ENCODE data around the gene HEG1. TPM values are rescaled to one million over a fixed set of nuclear protein-coding genes. Genes with fewer than 3 reads are reported as not detected.

Gene HEG1
- total and polyA plus RNA-seq, 2 of the 13 experiments (the other 11 are each of a cell fraction or from before 2014, with no cell fraction given): 10.7 to 18.2 TPM

DNA sequence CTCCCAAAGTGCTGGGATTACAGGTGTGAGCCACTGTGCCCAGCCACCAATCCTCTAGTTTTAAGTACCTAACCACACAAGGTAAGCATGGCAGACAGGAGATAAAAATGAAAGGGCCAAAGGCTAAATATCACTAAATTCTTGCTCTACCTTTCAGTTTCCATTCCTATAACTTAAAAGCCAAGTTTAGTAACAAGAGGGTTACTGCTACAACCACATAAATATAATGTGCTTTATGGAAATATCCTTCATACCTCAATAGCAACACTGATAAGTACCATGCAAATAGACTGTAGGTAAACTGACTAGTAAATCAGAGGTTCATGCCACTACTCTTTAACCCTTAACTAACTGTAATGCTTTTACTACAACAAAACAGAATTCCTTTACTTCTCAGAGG, 82.5 kb downstream of the HEG1 start:
- Histone ChIP-seq H3K4me1 (ENCODE audit: insufficient read depth, low read length) (peaks cover 12% of the 10 kb centered on the region; the same call in 1 of the 2 replicates), H3K9ac (ENCODE audit: insufficient read depth, low read depth, low read length) (no peak overlapping the region), H3K9me3 (ENCODE audit: low read length) (no peaks in the 10 kb centered on the region), H4K20me1 (ENCODE audit: insufficient read depth, low read length) (no peaks in the 10 kb centered on the region), H3K27me3 (ENCODE audit: control insufficient read depth in 1 of 2, insufficient read depth in 2 of 2, low read length in 2 of 2) (no peaks in the 10 kb centered on the region), H3K4me3 (replicated peaks in 1 of 3; ENCODE audit: insufficient read depth in 1 of 3, low read depth in 2 of 3, low read length in 3 of 3) (no peak overlapping the region), H3K4me2 (ENCODE audit: low read depth, low read length) (no peak overlapping the region), H3K36me3 (replicated peaks in 1 of 2; ENCODE audit: control insufficient read depth in 1 of 2, insufficient read depth in 2 of 2, low read length in 2 of 2) (peaks cover 18 to 62% of the 10 kb centered on the region in 2 experiments; a peak in 4 of 5 replicates), H3K79me2 (ENCODE audit: insufficient read depth, low read length) (no peaks in the 10 kb centered on the region), H3K27ac (ENCODE audit: extremely low read length, insufficient read depth, low read length) (no peak overlapping the region), H2AFZ (ENCODE audit: low read length) (no peak overlapping the region)
- no TSS peak for BruUV-seq (replicated peaks)
- in situ Hi-C loops (cut with HindIII; ENCODE audit: extremely low pct_ligation_motif_present, low pct_unique_long_range_greater_than_20kb) (no loop called here), intact Hi-C loops (cut with micrococcal nuclease; ENCODE audit: unreplicated experiment) (no loop called here)
- ChIA-PET CTCF (ENCODE audit: low intra/inter-chr PET ratio, low total read pairs) (no interaction called here), POLR2A (no interaction called here)
- ATAC-seq: no peak
- TF ChIP-seq ZBTB26 (CRISPR knock-in tag; IDR thresholded peaks at IDR 0.05; ENCODE audit: borderline replicate concordance) (no peak), ZNF224 (CRISPR knock-in tag; IDR thresholded peaks at IDR 0.05) (no peak), DZIP1 (CRISPR knock-in tag; IDR thresholded peaks at IDR 0.05) (no peak), ZSCAN22 (CRISPR knock-in tag; IDR thresholded peaks at IDR 0.05) (no peak), ISL2 (CRISPR knock-in tag; IDR thresholded peaks at IDR 0.05) (no peak), KDM4B (CRISPR knock-in tag; IDR thresholded peaks at IDR 0.05) (no peak), ZNF605 (CRISPR knock-in tag; IDR thresholded peaks at IDR 0.05) (no peak), MEIS1 (CRISPR knock-in tag; IDR thresholded peaks at IDR 0.05; ENCODE audit: borderline replicate concordance) (no peak), KDM5A (IDR thresholded peaks at IDR 0.05; ENCODE audit: borderline replicate concordance, low read length) (no peak), ONECUT2 (CRISPR knock-in tag; IDR thresholded peaks at IDR 0.05) (no peak)
- TF ChIP-seq, protein P1, sequence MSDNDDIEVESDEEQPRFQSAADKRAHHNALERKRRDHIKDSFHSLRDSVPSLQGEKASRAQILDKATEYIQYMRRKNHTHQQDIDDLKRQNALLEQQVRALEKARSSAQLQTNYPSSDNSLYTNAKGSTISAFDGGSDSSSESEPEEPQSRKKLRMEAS (IDR thresholded peaks at IDR 0.05): no peak
- TF ChIP-seq, protein P2, sequence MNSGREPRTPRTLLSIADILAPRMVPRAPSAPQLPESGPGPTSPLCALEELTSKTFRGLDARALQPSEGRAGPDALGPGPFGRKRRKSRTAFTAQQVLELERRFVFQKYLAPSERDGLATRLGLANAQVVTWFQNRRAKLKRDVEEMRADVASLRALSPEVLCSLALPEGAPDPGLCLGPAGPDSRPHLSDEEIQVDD (CRISPR knock-in tag; IDR thresholded peaks at IDR 0.05; ENCODE audit: borderline replicate concordance): no peak
- TF ChIP-seq, protein P3, sequence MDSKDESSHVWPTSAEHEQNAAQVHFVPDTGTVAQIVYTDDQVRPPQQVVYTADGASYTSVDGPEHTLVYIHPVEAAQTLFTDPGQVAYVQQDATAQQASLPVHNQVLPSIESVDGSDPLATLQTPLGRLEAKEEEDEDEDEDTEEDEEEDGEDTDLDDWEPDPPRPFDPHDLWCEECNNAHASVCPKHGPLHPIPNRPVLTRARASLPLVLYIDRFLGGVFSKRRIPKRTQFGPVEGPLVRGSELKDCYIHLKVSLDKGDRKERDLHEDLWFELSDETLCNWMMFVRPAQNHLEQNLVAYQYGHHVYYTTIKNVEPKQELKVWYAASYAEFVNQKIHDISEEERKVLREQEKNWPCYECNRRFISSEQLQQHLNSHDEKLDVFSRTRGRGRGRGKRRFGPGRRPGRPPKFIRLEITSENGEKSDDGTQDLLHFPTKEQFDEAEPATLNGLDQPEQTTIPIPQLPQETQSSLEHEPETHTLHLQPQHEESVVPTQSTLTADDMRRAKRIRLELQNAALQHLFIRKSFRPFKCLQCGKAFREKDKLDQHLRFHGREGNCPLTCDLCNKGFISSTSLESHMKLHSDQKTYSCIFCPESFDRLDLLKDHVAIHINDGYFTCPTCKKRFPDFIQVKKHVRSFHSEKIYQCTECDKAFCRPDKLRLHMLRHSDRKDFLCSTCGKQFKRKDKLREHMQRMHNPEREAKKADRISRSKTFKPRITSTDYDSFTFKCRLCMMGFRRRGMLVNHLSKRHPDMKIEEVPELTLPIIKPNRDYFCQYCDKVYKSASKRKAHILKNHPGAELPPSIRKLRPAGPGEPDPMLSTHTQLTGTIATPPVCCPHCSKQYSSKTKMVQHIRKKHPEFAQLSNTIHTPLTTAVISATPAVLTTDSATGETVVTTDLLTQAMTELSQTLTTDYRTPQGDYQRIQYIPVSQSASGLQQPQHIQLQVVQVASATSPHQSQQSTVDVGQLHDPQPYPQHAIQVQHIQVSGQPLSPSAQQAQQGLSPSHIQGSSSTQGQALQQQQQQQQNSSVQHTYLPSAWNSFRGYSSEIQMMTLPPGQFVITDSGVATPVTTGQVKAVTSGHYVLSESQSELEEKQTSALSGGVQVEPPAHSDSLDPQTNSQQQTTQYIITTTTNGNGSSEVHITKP (CRISPR knock-in tag; IDR thresholded peaks at IDR 0.05; ENCODE audit: low read depth): no peak
- TF ChIP-seq, protein P4, sequence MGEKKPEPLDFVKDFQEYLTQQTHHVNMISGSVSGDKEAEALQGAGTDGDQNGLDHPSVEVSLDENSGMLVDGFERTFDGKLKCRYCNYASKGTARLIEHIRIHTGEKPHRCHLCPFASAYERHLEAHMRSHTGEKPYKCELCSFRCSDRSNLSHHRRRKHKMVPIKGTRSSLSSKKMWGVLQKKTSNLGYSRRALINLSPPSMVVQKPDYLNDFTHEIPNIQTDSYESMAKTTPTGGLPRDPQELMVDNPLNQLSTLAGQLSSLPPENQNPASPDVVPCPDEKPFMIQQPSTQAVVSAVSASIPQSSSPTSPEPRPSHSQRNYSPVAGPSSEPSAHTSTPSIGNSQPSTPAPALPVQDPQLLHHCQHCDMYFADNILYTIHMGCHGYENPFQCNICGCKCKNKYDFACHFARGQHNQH (CRISPR knock-in tag; IDR thresholded peaks at IDR 0.05): no peak
- no peak for DNase-seq (ENCODE audit: low spot score)
- no peak for FAIRE-seq

Data from HepG2 (cell line).